Measurements from ENCODE around the gene BAAT. TPM values are rescaled to one million over a fixed set of nuclear protein-coding genes. Genes with fewer than 3 reads are reported as not detected.
A peak's percentile ranks its signal among the peaks of the same experiment; 100 is the strongest.

The BAAT gene
- total and polyA plus RNA-seq, 5 donors from 2014 or later: 0.09 to 0.15 TPM; not detected in 3

DNA sequence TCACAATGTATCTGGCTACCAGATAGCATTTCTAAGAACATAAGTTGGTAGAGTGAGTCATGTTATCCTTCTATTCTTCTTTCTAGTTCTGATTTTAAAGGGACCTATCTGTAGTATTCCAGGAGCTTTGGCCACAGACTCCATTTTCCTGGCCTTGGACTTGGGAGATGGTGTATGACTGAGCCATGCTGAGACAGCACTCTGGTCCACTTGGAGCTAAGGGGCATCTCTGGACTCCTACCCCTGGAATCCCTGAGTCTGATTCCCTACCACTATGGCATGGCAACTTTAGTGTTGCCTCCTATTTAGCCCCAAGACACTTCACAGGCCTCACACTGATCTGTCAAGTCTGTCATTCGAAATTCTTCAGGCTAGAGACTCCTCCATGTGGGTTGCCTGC is 58.8 kb downstream of the BAAT start:
- Histone ChIP-seq H3K36me3 (ENCODE audit: control insufficient read depth, insufficient read depth, low read length) (no peaks in the 10 kb centered on the region), H3K4me1 (ENCODE audit: control insufficient read depth, insufficient read depth, low read length, poor library complexity, severe bottlenecking) (no peaks in the 10 kb centered on the region), H3K27me3 (ENCODE audit: control insufficient read depth, insufficient read depth, low read length) (no peaks in the 10 kb centered on the region), H3K4me3 (ENCODE audit: low read depth, low read length) (no peak overlapping the region), H3K27ac (ENCODE audit: insufficient read depth, low read length, poor library complexity, severe bottlenecking) (no peak overlapping the region), H3K9me3 (ENCODE audit: control insufficient read depth in 2 of 2, low read length in 2 of 2) (no peaks in the 10 kb centered on the region)
- Mint-ChIP-seq H3K36me3 (no peaks in the 10 kb centered on the region), H3K27ac (no peak overlapping the region), H3K4me3 (no peak overlapping the region), H3K27me3 (peaks cover 10% of the 10 kb centered on the region), H3K9me3 (peaks cover 0 to 8% (median 2%) of the 10 kb centered on the region in 7 donors), H3K4me1 (no peaks in the 10 kb centered on the region)
- ATAC-seq (ENCODE audit: low read depth in 2 of 2): no peak
- DNase-seq: no peak

DNA sequence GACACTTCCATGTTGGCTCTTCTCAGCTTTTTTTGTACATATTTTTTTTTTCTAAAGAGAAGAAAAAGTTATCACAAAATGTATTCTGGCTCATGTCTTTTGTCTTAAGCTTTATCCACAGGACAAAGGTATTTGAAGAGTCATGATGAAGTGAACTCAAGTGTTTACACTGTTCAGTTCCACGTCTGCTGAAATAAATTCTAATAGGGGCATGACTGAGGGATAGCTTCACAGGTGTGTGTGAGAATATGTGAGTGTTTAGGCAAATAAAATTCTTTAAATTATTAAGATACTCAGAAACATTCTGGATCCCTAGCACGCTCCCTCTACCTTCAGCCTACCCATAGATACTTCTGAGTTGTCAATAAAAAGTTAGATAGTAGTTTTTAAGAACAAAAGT is 59.8 kb downstream of the BAAT start:
- ATAC-seq (ENCODE audit: low read depth in 2 of 2) (no peak), DNase-seq (no peak)
- H3K4me1 ChIP-seq (ENCODE audit: control insufficient read depth, insufficient read depth, low read length, poor library complexity, severe bottlenecking): no peaks in the 10 kb centered on the region
- no peak overlapping the region for H3K27ac ChIP-seq (ENCODE audit: insufficient read depth, low read length, poor library complexity, severe bottlenecking)
- Mint-ChIP-seq H3K27ac (no peak overlapping the region), H3K9me3 (peaks cover 0 to 8% (median 2%) of the 10 kb centered on the region in 7 donors), H3K27me3 (peaks cover 10% of the 10 kb centered on the region), H3K4me1 (no peaks in the 10 kb centered on the region), H3K36me3 (no peaks in the 10 kb centered on the region), H3K4me3 (no peak overlapping the region)
- H3K9me3 ChIP-seq (ENCODE audit: control insufficient read depth in 2 of 2, low read length in 2 of 2): no peaks in the 10 kb centered on the region
- H3K27me3 ChIP-seq (ENCODE audit: control insufficient read depth, insufficient read depth, low read length): no peaks in the 10 kb centered on the region
- no peak overlapping the region for H3K4me3 ChIP-seq (ENCODE audit: low read depth, low read length)
- no peaks in the 10 kb centered on the region for H3K36me3 ChIP-seq (ENCODE audit: control insufficient read depth, insufficient read depth, low read length)

DNA sequence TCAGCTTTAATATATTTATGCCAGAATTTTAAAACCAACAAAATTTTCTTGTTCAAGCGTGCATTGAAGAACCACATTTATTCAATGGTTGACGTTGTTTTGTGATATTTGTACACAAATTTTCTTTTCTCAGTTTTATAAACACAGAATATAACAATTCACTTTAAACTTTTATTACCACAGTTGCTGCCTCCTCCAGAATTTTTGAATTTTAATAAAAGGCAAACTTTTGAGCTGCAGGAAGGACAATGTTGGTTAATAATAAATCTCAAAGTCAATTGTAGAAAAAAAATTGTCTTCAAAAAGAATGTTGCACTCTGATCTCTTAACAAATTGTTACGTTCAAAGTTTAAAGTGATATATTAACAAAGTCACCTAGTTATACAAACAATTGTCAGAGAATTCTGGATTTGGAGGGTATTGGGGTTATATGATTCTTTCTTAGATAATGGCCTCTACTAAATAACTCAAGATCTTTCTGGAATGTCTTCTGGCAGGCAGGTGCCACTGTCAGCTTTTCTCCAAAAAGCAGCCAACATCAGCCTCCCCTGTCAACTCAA is 60.5 kb downstream of the BAAT start:
- Histone ChIP-seq H3K36me3 (ENCODE audit: control insufficient read depth, insufficient read depth, low read length) (no peaks in the 10 kb centered on the region), H3K27ac (ENCODE audit: insufficient read depth, low read length, poor library complexity, severe bottlenecking) (no peak overlapping the region), H3K27me3 (ENCODE audit: control insufficient read depth, insufficient read depth, low read length) (no peaks in the 10 kb centered on the region), H3K9me3 (ENCODE audit: control insufficient read depth in 2 of 2, low read length in 2 of 2) (no peaks in the 10 kb centered on the region), H3K4me3 (ENCODE audit: low read depth, low read length) (no peak overlapping the region), H3K4me1 (ENCODE audit: control insufficient read depth, insufficient read depth, low read length, poor library complexity, severe bottlenecking) (no peaks in the 10 kb centered on the region)
- H3K4me1 Mint-ChIP-seq: no peaks in the 10 kb centered on the region
- no peak overlapping the region for H3K27ac Mint-ChIP-seq
- H3K36me3 Mint-ChIP-seq: no peaks in the 10 kb centered on the region
- peaks cover 10% of the 10 kb centered on the region for H3K27me3 Mint-ChIP-seq
- ATAC-seq (ENCODE audit: low read depth in 2 of 2) (no peak), DNase-seq (no peak)
- peaks cover 0 to 8% (median 2%) of the 10 kb centered on the region in 7 donors for H3K9me3 Mint-ChIP-seq
- no peak overlapping the region for H3K4me3 Mint-ChIP-seq

DNA sequence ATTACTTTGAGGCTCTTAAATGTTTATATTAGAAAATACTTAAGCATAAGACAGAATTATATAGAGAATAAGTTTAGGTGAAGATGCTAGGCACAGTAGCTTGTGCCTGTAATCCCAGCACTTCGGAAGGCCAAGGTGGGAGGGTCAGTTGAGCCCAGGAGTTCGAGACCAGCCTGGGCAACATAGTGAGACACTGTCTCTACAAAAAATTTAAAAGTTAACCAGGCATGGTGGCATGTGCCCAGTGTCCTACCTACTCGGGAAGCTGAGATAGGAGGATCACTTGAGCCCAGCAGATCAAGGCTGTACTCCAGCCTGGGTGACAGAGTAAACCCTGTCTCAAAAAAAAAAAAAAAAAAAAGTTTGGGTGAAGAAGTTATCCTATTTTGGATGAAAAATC is 61.7 kb downstream of the BAAT start:
- Mint-ChIP-seq H3K27me3 (peaks cover 9% of the 10 kb centered on the region), H3K4me1 (no peaks in the 10 kb centered on the region), H3K4me3 (no peak overlapping the region), H3K27ac (no peak overlapping the region), H3K36me3 (no peaks in the 10 kb centered on the region), H3K9me3 (peaks cover 0 to 8% (median 1%) of the 10 kb centered on the region in 7 donors)
- H3K4me3 ChIP-seq (ENCODE audit: low read depth, low read length): no peak overlapping the region
- H3K4me1 ChIP-seq (ENCODE audit: control insufficient read depth, insufficient read depth, low read length, poor library complexity, severe bottlenecking): no peaks in the 10 kb centered on the region
- no peaks in the 10 kb centered on the region for H3K36me3 ChIP-seq (ENCODE audit: control insufficient read depth, insufficient read depth, low read length)
- no peak for DNase-seq
- no peak overlapping the region for H3K27ac ChIP-seq (ENCODE audit: insufficient read depth, low read length, poor library complexity, severe bottlenecking)
- no peaks in the 10 kb centered on the region for H3K9me3 ChIP-seq (ENCODE audit: control insufficient read depth in 2 of 2, low read length in 2 of 2)
- ATAC-seq (ENCODE audit: low read depth in 2 of 2): no peak
- H3K27me3 ChIP-seq (ENCODE audit: control insufficient read depth, insufficient read depth, low read length): no peaks in the 10 kb centered on the region

DNA sequence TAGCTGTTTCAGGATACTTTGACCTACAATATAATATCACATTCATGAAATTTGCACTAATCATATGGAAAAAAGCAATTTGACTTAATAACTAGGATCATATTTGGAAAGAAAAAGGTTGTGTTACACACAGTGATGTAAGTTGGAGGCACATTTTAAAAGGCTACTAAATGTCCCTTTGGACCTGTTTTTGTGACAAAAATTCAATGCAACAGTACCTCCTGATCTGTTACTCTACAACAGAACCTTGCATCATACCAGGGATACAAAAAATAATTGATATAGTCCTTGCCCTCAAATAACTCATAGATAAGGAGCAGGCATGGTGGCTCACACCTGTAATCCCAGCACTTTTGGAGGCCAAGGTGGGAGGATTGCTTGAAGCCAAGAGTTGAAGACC is 67.1 kb downstream of the BAAT start:
- Mint-ChIP-seq H3K4me3 (no peak overlapping the region), H3K36me3 (no peaks in the 10 kb centered on the region)
- H3K36me3 ChIP-seq (ENCODE audit: control insufficient read depth, insufficient read depth, low read length): no peaks in the 10 kb centered on the region

DNA sequence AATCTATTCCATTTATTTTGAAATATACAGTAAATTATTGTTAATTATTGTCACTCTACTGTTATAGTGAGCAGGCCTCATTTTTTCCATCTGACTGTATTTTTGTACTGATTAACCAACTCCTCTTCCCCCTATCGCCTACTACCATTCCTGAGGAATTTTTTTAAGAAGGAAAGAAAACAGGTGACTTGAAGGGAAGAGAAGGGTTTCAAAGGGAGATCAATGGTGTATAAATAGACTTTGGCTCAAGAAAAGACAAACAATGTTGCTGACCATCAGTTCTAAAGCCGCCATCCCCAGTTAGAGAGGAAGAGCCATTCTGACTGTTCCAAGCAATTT is 69.7 kb downstream of the BAAT start:
- Histone ChIP-seq H3K4me3 (ENCODE audit: low read depth, low read length) (no peak overlapping the region), H3K27me3 (ENCODE audit: control insufficient read depth, insufficient read depth, low read length) (no peaks in the 10 kb centered on the region), H3K4me1 (ENCODE audit: control insufficient read depth, insufficient read depth, low read length, poor library complexity, severe bottlenecking) (no peaks in the 10 kb centered on the region), H3K36me3 (ENCODE audit: control insufficient read depth, insufficient read depth, low read length) (no peaks in the 10 kb centered on the region), H3K9me3 (ENCODE audit: control insufficient read depth in 2 of 2, low read length in 2 of 2) (no peaks in the 10 kb centered on the region), H3K27ac (ENCODE audit: insufficient read depth, low read length, poor library complexity, severe bottlenecking) (no peak overlapping the region)
- H3K27ac Mint-ChIP-seq: no peak overlapping the region
- H3K36me3 Mint-ChIP-seq: no peaks in the 10 kb centered on the region
- H3K4me3 Mint-ChIP-seq: no peak overlapping the region
- DNase-seq: no peak
- H3K9me3 Mint-ChIP-seq: peaks cover 0 to 2% (median 0%) of the 10 kb centered on the region in 7 donors
- H3K27me3 Mint-ChIP-seq: peaks cover 12% of the 10 kb centered on the region
- no peak for ATAC-seq (ENCODE audit: low read depth in 2 of 2)
- no peaks in the 10 kb centered on the region for H3K4me1 Mint-ChIP-seq

More for the DNA sequence above, 67.1 kb downstream of the BAAT start:
- Histone ChIP-seq H3K9me3 (ENCODE audit: control insufficient read depth in 2 of 2, low read length in 2 of 2) (no peaks in the 10 kb centered on the region), H3K4me1 (ENCODE audit: control insufficient read depth, insufficient read depth, low read length, poor library complexity, severe bottlenecking) (no peaks in the 10 kb centered on the region), H3K4me3 (ENCODE audit: low read depth, low read length) (no peak overlapping the region), H3K27me3 (ENCODE audit: control insufficient read depth, insufficient read depth, low read length) (no peaks in the 10 kb centered on the region), H3K27ac (ENCODE audit: insufficient read depth, low read length, poor library complexity, severe bottlenecking) (no peak overlapping the region)
- Mint-ChIP-seq H3K4me1 (no peaks in the 10 kb centered on the region), H3K27ac (no peak overlapping the region), H3K9me3 (peaks cover 0 to 2% (median 0%) of the 10 kb centered on the region in 7 donors), H3K27me3 (peaks cover 7% of the 10 kb centered on the region)
- ATAC-seq (ENCODE audit: low read depth in 2 of 2) (no peak), DNase-seq (no peak)

DNA sequence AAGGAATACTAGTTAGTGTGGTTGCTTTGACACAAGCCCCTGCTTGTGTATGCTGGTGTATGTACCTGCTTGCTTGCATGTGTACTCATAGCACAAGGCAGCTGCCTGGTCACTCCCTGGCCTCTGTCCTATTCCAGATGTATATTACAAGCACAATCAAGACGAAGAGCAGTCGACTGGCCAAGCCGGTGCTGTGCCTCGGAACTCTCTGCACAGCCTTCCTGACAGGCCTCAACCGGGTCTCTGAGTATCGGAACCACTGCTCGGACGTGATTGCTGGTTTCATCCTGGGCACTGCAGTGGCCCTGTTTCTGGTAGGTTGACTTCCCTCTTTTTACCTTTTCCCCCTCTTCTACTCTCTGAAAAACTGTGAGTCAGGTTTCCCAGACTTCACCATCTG is 72.1 kb downstream of the BAAT start:
- no peak for ATAC-seq (ENCODE audit: low read depth in 2 of 2)
- no peaks in the 10 kb centered on the region for H3K4me1 Mint-ChIP-seq
- H3K4me3 Mint-ChIP-seq: no peak overlapping the region
- H3K27ac Mint-ChIP-seq: no peak overlapping the region
- Histone ChIP-seq H3K36me3 (ENCODE audit: control insufficient read depth, insufficient read depth, low read length) (no peaks in the 10 kb centered on the region), H3K4me1 (ENCODE audit: control insufficient read depth, insufficient read depth, low read length, poor library complexity, severe bottlenecking) (no peaks in the 10 kb centered on the region), H3K4me3 (ENCODE audit: low read depth, low read length) (no peak overlapping the region), H3K9me3 (ENCODE audit: control insufficient read depth in 2 of 2, low read length in 2 of 2) (no peaks in the 10 kb centered on the region), H3K27me3 (ENCODE audit: control insufficient read depth, insufficient read depth, low read length) (no peaks in the 10 kb centered on the region), H3K27ac (ENCODE audit: insufficient read depth, low read length, poor library complexity, severe bottlenecking) (no peak overlapping the region)
- H3K27me3 Mint-ChIP-seq: peaks cover 12% of the 10 kb centered on the region
- peaks cover 0 to 2% (median 0%) of the 10 kb centered on the region in 7 donors for H3K9me3 Mint-ChIP-seq
- no peak for DNase-seq
- H3K36me3 Mint-ChIP-seq: no peaks in the 10 kb centered on the region

DNA sequence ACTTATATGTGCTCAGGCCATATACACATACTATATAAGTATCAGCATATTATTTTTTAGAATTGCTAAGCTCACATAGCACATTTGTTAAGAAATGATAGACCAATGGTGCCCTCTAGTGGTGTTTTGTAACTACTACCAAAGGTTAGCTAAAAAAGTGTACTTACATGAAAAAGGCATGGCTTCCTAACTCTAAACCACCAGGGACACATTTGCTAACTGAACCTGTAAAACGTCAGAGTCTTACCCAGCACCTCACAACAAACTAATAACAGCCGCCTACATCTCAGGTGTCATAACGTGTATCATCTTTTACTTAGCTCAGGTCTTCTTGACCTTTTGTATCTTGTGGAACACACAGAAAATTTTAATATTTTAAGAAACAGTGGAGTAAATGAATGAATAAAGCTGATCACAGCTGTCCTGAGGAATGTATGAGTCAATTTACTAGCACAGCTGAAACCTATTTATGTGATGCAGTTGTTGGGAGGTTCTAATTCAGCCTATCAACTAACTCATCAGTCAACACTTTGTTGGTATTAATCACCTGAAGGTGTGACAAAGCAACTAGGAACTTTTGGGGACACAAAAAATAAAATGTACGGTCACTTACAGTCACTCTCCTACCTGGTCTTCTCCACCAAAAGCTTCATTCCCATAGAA is 72.9 kb downstream of the BAAT start:
- Histone ChIP-seq H3K27ac (ENCODE audit: insufficient read depth, low read length, poor library complexity, severe bottlenecking) (no peak overlapping the region), H3K36me3 (ENCODE audit: control insufficient read depth, insufficient read depth, low read length) (no peaks in the 10 kb centered on the region), H3K9me3 (ENCODE audit: control insufficient read depth in 2 of 2, low read length in 2 of 2) (no peaks in the 10 kb centered on the region), H3K27me3 (ENCODE audit: control insufficient read depth, insufficient read depth, low read length) (no peaks in the 10 kb centered on the region), H3K4me1 (ENCODE audit: control insufficient read depth, insufficient read depth, low read length, poor library complexity, severe bottlenecking) (no peaks in the 10 kb centered on the region), H3K4me3 (ENCODE audit: low read depth, low read length) (no peak overlapping the region)
- no peaks in the 10 kb centered on the region for H3K36me3 Mint-ChIP-seq
- no peaks in the 10 kb centered on the region for H3K4me1 Mint-ChIP-seq
- DNase-seq (peak in 2 of 3 donors; percentile 55 to 80), ATAC-seq (ENCODE audit: low read depth in 2 of 2) (peak in 1 of 2 donors; percentile 31)
- H3K27ac Mint-ChIP-seq: no peak overlapping the region
- H3K9me3 Mint-ChIP-seq: peaks cover 0 to 2% (median 0%) of the 10 kb centered on the region in 7 donors
- H3K27me3 Mint-ChIP-seq: peaks cover 12% of the 10 kb centered on the region
- H3K4me3 Mint-ChIP-seq: no peak overlapping the region
